Activated CD4-positive, alpha-beta T cell treated with anti-CD3 and anti-CD28 coated beads, Interleukin-2, amount 10 ng/mL, durations not matched to agents 24 days and 14 days (primary cell): Measurements from ENCODE around the gene RALGAPA2. TPM values are rescaled to one million over a fixed set of nuclear protein-coding genes. Genes with fewer than 3 reads are reported as not detected.
A peak's percentile ranks its signal among the peaks of the same experiment; 100 is the strongest.
"Not testable (repeated sequence)": the region's sequence is repeated elsewhere in the genome, so short reads cannot be mapped to it uniquely, and the experiment has no call there.

ENCODE experiments used
- DNase-seq: peaks from one replicate; pipeline ENCODE4 v3.0.0; 2022
- H3K27ac Mint-ChIP-seq: one replicate; pipeline ENCODE4 v1.8.0; 2022; ENCODE audit warnings: mild to moderate bottlenecking, mixed read lengths
- H3K27me3 Mint-ChIP-seq: one replicate; pipeline ENCODE4 v1.8.0; 2022; ENCODE audit warnings: mixed read lengths
- H3K36me3 Mint-ChIP-seq: one replicate; pipeline ENCODE4 v1.8.0; 2022; ENCODE audit warnings: low read depth, mild to moderate bottlenecking, mixed read lengths
- H3K4me1 Mint-ChIP-seq: one replicate; pipeline ENCODE4 v1.8.0; 2021; ENCODE audit warnings: mixed read lengths
- H3K4me3 Mint-ChIP-seq: one replicate; pipeline ENCODE4 v1.8.0; 2022; ENCODE audit warnings: mild to moderate bottlenecking, moderate library complexity, mixed read lengths
- H3K9me3 Mint-ChIP-seq: one replicate; pipeline ENCODE4 v1.8.0; 2021; ENCODE audit warnings: mixed read lengths
- intact Hi-C: fragments of 100-400 bp; cut with micrococcal nuclease; formaldehyde crosslinking; loops from one replicate; pipeline ENCODE4 v1.15.1; 2023
- total RNA-seq: library from RNA; stranded (reverse); gene quantifications from 2 replicates; pipeline ENCODE4 v1.2.3, GENCODE V29; 2022

RALGAPA2 gene
- total RNA-seq, 1 donor from 2014 or later = 18.7 TPM

DNA sequence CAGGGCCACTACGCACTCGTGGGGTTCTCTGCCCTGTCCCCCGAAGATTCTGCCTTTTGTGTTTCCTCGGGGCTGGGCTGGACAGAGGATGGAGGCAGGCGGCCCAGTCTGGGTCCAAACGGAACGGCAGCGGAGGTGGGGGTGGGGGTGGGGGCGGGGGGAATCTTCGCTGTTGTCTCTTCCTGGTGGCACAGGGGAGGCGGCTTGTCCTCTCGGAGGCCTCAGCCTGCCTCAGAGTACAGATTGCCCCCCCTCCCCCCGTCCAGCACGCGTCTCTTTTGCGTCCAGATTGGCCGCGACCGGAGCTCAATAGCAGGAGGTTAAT lies 345.9 kb downstream of the RALGAPA2 start:
- H3K4me1 Mint-ChIP-seq = peaks cover 29% of the 10 kb centered on the region
- peaks cover 19% of the 10 kb centered on the region for H3K36me3 Mint-ChIP-seq
- H3K9me3 Mint-ChIP-seq = peaks cover 3% of the 10 kb centered on the region
- DNase-seq = no peak
- H3K27me3 Mint-ChIP-seq = peaks cover 55% of the 10 kb centered on the region
- peak overlapping the region; percentile 81 for H3K27ac Mint-ChIP-seq
- intact Hi-C loops = loop anchor here (5.0 to 10.0 kb wide), 3 partner anchors 346 to 1338 kb away; partner anchors contain the start of genes NKX2-4, PAX1 and RALGAPA2
- peak overlapping the region; percentile 64 for H3K4me3 Mint-ChIP-seq

GRCh38 chr20:20365480-20366161 lies 346.8 kb downstream of the RALGAPA2 start:
- Mint-ChIP-seq H3K27me3 (peaks cover 57% of the 10 kb centered on the region), H3K9me3 (peaks cover 3% of the 10 kb centered on the region), H3K4me3 (peak overlapping the region; percentile 9), H3K27ac (peak overlapping the region; percentile 73), H3K4me1 (peaks cover 28% of the 10 kb centered on the region), H3K36me3 (peaks cover 13% of the 10 kb centered on the region)
- DNase-seq = no peak
- intact Hi-C loops = loop anchor here (2.0 to 10.0 kb wide), 4 partner anchors 347 to 1339 kb away; partner anchors contain the start of genes NKX2-4, PAX1 and RALGAPA2

DNA sequence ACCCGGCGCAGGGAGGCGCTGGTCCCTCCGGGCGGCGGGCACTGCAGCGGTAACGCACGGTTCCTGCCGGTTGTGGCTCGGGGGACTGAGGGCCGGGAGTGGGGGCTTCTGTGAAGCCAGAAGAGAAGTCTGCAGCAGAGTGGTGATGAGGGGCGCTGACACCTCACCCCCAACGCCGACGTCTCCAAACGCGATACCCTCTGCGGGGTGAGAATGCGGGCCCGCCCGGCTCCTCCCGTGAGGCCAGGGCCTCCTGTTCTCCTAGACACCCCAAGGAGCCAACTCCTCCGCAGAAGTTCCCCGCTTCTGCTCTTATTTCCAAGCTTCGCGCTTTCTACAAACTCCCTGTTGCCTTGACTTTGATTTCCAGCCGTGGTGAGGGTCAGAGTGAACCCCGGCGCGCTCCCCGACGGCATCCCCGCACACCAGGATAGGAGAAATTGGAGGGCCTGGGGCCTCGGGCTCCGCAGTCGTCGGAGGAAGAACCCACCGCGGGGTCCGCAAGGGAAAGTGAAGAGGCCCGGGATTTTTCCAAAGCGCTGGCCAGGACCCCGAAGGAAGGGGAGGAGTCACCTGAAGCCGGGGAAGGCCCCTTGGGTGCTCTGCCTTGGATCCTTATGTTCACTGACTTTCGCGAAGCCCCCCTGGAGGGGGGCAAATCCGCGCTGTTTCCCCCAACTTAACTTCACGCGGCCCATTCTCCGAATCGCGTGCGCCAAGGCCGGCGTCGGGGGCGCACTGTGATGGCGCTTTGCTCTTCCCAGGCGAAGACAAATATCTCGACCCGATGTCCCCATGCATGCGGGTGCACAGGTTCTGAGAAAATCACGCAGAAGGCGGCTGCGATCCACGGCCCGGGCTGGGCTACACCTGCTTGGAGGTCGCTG lies 347.6 kb downstream of the RALGAPA2 start:
- peaks cover 3% of the 10 kb centered on the region for H3K9me3 Mint-ChIP-seq
- intact Hi-C loops = loop anchor here (2.0 to 10.0 kb wide), 6 partner anchors 42 to 1340 kb away; partner anchors contain the start of genes NKX2-4, PAX1 and RALGAPA2
- no peak for DNase-seq
- peak overlapping the region; percentile 76 for H3K27ac Mint-ChIP-seq
- H3K4me3 Mint-ChIP-seq = peak overlapping the region; percentile 9
- H3K27me3 Mint-ChIP-seq = peaks cover 58% of the 10 kb centered on the region
- H3K36me3 Mint-ChIP-seq = peaks cover 8% of the 10 kb centered on the region
- H3K4me1 Mint-ChIP-seq = peaks cover 29% of the 10 kb centered on the region

DNA sequence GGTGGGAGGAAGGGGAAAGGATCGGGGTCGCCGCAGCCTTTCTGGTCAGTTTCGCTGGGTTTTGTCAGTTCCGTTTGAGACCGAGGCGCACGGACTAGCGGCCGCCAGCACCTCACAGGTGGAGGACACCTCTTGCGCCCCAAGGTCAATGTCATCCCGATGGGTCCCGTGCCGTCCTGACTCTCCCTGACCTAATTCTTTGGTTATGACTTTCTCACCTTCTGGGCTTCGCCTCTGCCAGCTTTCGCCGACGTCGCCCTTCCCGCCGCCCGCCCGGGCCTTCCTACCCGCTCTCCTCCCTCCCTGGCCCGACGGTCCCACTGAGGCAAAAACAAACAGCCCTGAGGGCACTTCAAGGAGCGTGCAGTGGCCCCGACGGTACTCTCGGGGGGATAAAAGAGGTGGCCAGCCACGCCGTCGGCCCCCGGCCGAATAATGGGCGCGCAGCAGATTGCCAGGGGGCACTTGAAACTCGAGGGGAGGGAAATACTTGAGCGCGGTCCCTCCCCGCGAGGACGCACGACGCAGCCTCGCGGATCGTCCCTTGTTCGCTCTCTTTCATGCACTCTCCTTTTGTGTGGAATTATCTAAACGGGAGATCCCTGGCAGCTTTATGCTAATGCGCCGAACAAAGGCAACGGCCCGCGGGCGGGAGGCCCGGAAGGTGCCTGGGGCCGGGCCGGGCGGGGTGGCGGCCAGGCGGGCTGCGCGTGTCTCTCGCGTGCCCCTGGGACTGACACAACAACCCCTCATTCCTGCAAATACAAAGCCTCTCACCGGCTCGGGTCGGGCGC lies 348.4 kb downstream of the RALGAPA2 start:
- peaks cover 60% of the 10 kb centered on the region for H3K27me3 Mint-ChIP-seq
- peak; percentile 60 for DNase-seq
- H3K4me1 Mint-ChIP-seq = peaks cover 31% of the 10 kb centered on the region
- intact Hi-C loops = loop anchor here (2.0 to 10.0 kb wide), 4 partner anchors 43 to 1341 kb away; partner anchors contain the start of gene PAX1
- H3K27ac Mint-ChIP-seq = peak overlapping the region; percentile 58
- peak overlapping the region; percentile 34 for H3K4me3 Mint-ChIP-seq
- peaks cover 3% of the 10 kb centered on the region for H3K9me3 Mint-ChIP-seq
- peaks cover 7% of the 10 kb centered on the region for H3K36me3 Mint-ChIP-seq

- intact Hi-C loops = loop anchor here (5.0 to 10.0 kb wide), 3 partner anchors 44 to 1341 kb away; partner anchors contain the start of gene PAX1
- peaks cover 31% of the 10 kb centered on the region for H3K4me1 Mint-ChIP-seq
- DNase-seq = peak; percentile 44
- H3K9me3 Mint-ChIP-seq = peaks cover 3% of the 10 kb centered on the region
- H3K27me3 Mint-ChIP-seq = peaks cover 60% of the 10 kb centered on the region
- H3K27ac Mint-ChIP-seq = peak overlapping the region; percentile 78
- H3K4me3 Mint-ChIP-seq = peak overlapping the region; percentile 57
- peaks cover 7% of the 10 kb centered on the region for H3K36me3 Mint-ChIP-seq
These were observed 349.0 kb downstream of the RALGAPA2 start for GRCh38 chr20:20363434-20363798.

GRCh38 chr20:20362774-20363433 lies 349.5 kb downstream of the RALGAPA2 start:
- Mint-ChIP-seq H3K27me3 (peaks cover 60% of the 10 kb centered on the region), H3K4me3 (peak overlapping the region; percentile 57), H3K9me3 (peaks cover 3% of the 10 kb centered on the region), H3K4me1 (peaks cover 31% of the 10 kb centered on the region), H3K27ac (no peak overlapping the region), H3K36me3 (peaks cover 7% of the 10 kb centered on the region)
- peak; percentile 37 for DNase-seq
- intact Hi-C loops = loop anchor here (5.0 to 10.0 kb wide), 3 partner anchors 44 to 1342 kb away; partner anchors contain the start of gene PAX1

DNA sequence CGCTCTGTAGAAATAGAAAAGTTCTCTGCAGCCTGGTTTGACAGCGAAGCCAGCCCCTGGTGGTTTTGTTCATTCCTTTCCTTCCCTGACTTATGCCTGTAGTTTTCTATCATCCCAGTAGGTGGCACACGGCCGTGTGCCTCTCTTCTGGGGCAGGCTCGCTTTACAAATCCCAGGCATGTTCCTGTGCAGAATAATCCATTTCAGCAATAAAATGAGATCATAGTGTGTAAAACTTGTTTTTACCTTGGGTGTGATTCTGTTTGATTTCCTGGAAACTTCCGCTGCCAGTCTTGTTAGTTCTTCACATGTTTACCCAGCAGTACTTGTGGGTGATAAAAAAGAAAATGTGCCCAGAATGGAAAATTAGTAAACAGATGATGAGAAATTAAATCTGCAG lies 352.0 kb downstream of the RALGAPA2 start:
- Mint-ChIP-seq H3K36me3 (peaks cover 2% of the 10 kb centered on the region), H3K9me3 (no peaks in the 10 kb centered on the region), H3K27ac (peak overlapping the region; percentile 1), H3K27me3 (peaks cover 50% of the 10 kb centered on the region), H3K4me3 (no peak overlapping the region), H3K4me1 (peaks cover 26% of the 10 kb centered on the region)
- intact Hi-C loops = loop anchor here (1.0 to 10.0 kb wide), 4 partner anchors 47 to 1344 kb away; partner anchors contain the start of gene PAX1
- DNase-seq = peak; percentile 74

GRCh38 chr20:20359628-20360027 lies 352.8 kb downstream of the RALGAPA2 start:
- H3K27me3 Mint-ChIP-seq = peaks cover 44% of the 10 kb centered on the region

GRCh38 chr20:20358801-20359200 lies 353.6 kb downstream of the RALGAPA2 start:
- Mint-ChIP-seq H3K36me3 (peaks cover 2% of the 10 kb centered on the region), H3K4me1 (peaks cover 24% of the 10 kb centered on the region), H3K27me3 (peaks cover 40% of the 10 kb centered on the region), H3K9me3 (peaks cover 7% of the 10 kb centered on the region), H3K27ac (no peak overlapping the region), H3K4me3 (no peak overlapping the region)
- intact Hi-C loops = no loop called here
- DNase-seq = no peak

More at GRCh38 chr20:20359628-20360027, 352.8 kb downstream of the RALGAPA2 start:
- no peak overlapping the region for H3K27ac Mint-ChIP-seq
- peaks cover 24% of the 10 kb centered on the region for H3K4me1 Mint-ChIP-seq
- intact Hi-C loops = loop anchor here (1.0 to 10.0 kb wide), 4 partner anchors 48 to 1345 kb away; partner anchors contain the start of gene PAX1
- H3K4me3 Mint-ChIP-seq = no peak overlapping the region
- H3K36me3 Mint-ChIP-seq = peaks cover 2% of the 10 kb centered on the region
- H3K9me3 Mint-ChIP-seq = peaks cover 4% of the 10 kb centered on the region
- DNase-seq = no peak

GRCh38 chr20:20355503-20355902 lies 356.9 kb downstream of the RALGAPA2 start:
- H3K4me1 Mint-ChIP-seq = peaks cover 12% of the 10 kb centered on the region
- H3K4me3 Mint-ChIP-seq, H3K27ac Mint-ChIP-seq, DNase-seq, intact Hi-C loops, H3K36me3 Mint-ChIP-seq: not testable (repeated sequence)
- H3K27me3 Mint-ChIP-seq = peaks cover 13% of the 10 kb centered on the region
- peaks cover 17% of the 10 kb centered on the region for H3K9me3 Mint-ChIP-seq

DNA sequence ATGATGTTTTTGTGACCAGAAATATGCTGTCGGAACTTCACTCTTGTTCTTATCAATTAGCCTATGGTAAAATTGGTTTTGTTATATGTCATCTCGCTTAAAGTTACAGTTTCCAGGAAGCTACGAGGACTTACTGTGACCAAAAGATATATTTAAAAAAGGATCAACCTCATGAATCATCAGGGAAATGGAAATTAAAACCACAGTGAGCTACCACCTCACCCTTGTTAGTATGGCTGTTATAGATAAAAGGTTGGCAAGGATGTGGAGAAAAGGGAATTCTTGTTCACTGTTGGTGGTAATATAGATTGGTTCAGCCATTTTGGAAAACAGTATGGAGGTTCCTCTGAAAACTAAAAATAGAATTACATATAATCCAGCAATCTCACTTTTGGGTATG lies 358.9 kb downstream of the RALGAPA2 start:
- no peak overlapping the region for H3K27ac Mint-ChIP-seq
- no peak for DNase-seq

DNA sequence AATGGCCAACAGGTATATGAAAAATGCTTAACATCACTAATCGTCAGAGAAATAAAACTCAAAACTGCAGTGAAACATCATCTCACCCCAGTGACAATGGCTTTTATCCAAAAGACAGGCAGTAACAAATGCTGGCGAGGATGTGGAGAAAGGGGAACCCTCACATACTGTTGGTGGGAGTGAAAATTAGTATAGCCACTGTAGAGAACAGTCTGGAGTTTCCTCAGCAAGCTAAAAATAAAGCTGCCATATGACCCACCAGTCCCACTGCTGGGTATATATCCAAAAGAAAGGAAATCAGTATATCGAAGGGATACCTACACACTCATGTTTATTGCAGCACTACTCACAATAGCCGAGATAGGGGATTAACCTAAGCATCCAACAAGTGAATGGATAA lies 368.0 kb downstream of the RALGAPA2 start:
- Mint-ChIP-seq H3K36me3 (no peaks in the 10 kb centered on the region), H3K27ac (no peak overlapping the region), H3K4me1 (no peaks in the 10 kb centered on the region), H3K27me3 (peaks cover 5% of the 10 kb centered on the region), H3K9me3 (no peaks in the 10 kb centered on the region), H3K4me3 (no peak overlapping the region)
- no peak for DNase-seq
- intact Hi-C loops = no loop called here

More for the DNA sequence above, 358.9 kb downstream of the RALGAPA2 start:
- H3K9me3 Mint-ChIP-seq = peaks cover 18% of the 10 kb centered on the region
- H3K27me3 Mint-ChIP-seq = peaks cover 8% of the 10 kb centered on the region
- no peaks in the 10 kb centered on the region for H3K36me3 Mint-ChIP-seq
- H3K4me1 Mint-ChIP-seq = peaks cover 4% of the 10 kb centered on the region
- intact Hi-C loops = no loop called here
- no peak overlapping the region for H3K4me3 Mint-ChIP-seq

DNA sequence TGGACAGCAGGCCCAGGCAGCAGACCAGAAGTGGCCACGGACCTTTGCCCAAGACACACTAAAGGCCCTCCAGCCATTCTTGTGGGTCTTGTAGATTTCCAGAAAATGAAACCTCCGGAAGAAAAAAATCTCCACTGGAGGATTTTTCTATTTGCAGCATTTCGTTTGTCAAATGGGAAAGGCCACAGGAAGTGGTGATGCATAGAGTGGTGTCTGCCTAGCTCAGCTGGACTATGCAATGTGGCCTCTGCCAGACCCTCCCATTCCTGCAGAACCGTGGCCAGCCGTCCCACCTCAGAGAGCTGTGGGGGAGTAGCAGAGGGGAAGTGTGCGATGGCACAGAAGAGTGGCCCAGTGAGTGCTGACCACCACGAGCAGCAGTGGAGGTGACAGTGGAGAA lies 368.5 kb downstream of the RALGAPA2 start:
- Mint-ChIP-seq H3K4me1 (no peaks in the 10 kb centered on the region), H3K36me3 (no peaks in the 10 kb centered on the region), H3K9me3 (no peaks in the 10 kb centered on the region), H3K27me3 (peaks cover 2% of the 10 kb centered on the region), H3K4me3 (no peak overlapping the region), H3K27ac (no peak overlapping the region)
- DNase-seq = no peak
- intact Hi-C loops = no loop called here
